Thymus (tissue), 14 donors: ENCODE measurements around the gene HPF1. TPM values are rescaled to one million over a fixed set of nuclear protein-coding genes. Genes with fewer than 3 reads are reported as not detected.
"Not testable (repeated sequence)": the region's sequence is repeated elsewhere in the genome, so short reads cannot be mapped to it uniquely, and the experiment has no call there.

Experiments
- DNase-seq, 9 donors: peaks; one replicate each; pipeline ENCODE4 v3.0.0-alpha.2; 2013; ENCODE audit warnings: low spot score in 9 of 9, low read depth in 6 of 9, missing footprints in 1 of 9
- H3K27ac ChIP-seq, 2 donors: one replicate each; pipeline ENCODE4 v1.5.1; 2013; ENCODE audit warnings: control low read depth in 1 of 2, low read depth in 1 of 2, low read length in 1 of 2, mild to moderate bottlenecking in 1 of 2, moderate library complexity in 1 of 2
- H3K27me3 ChIP-seq, 2 donors: one replicate each; pipeline ENCODE4 v1.5.1; 2013; ENCODE audit warnings: low read length in 1 of 2; ENCODE audit not compliant: control insufficient read depth in 2 of 2, insufficient read depth in 1 of 2
- H3K36me3 ChIP-seq, 2 donors: one replicate each; pipeline ENCODE4 v1.5.1; 2013; ENCODE audit warnings: low read length in 1 of 2, mild to moderate bottlenecking in 1 of 2, moderate library complexity in 1 of 2; ENCODE audit not compliant: control insufficient read depth in 2 of 2, insufficient read depth in 2 of 2
- H3K4me1 ChIP-seq, 2 donors: one replicate each; pipeline ENCODE4 v1.5.1; 2013; ENCODE audit warnings: low read length in 2 of 2; ENCODE audit not compliant: control insufficient read depth in 2 of 2, insufficient read depth in 2 of 2
- H3K4me3 ChIP-seq, 2 donors: one replicate each; pipeline ENCODE4 v1.5.1; 2013; ENCODE audit warnings: low read length in 2 of 2, control low read depth in 1 of 2, mild to moderate bottlenecking in 1 of 2
- H3K9me3 ChIP-seq, 2 donors: one replicate each; pipeline ENCODE4 v1.5.1; 2013; ENCODE audit warnings: low read length in 1 of 2, mild to moderate bottlenecking in 1 of 2; ENCODE audit not compliant: control insufficient read depth in 2 of 2, insufficient read depth in 1 of 2
- WGBS: extraction: QIAGEN DNeasy Blood & Tissue Kit; methylation state at CpG from one replicate; pipeline ENCODE4 v1.1.7; 2013; 5-methylcytosine and 5-hydroxymethylcytosine counted together
- long read RNA-seq, 10 donors: transcript quantifications; one replicate each; lab custom pipeline, GENCODE V29; 2026
- polyA plus RNA-seq: library from polyadenylated mRNA; stranded (reverse); fragments of 200-250 nt; gene quantifications from one replicate; pipeline ENCODE4 v1.2.3, GENCODE V29; 2013
- total RNA-seq: library from RNA; stranded (reverse); fragments of 120-200 nt; gene quantifications from one replicate; pipeline ENCODE4 v1.2.4, GENCODE V29; 2013
- donor health status: healthy.

The HPF1 gene
- total RNA-seq (37.7 TPM), polyA plus RNA-seq (29.1 TPM)
- long read RNA-seq, donor 1, partial matches to known transcripts, result 0 of 3 reads
- long read RNA-seq, donor 1, other reads (novel, unspliced or antisense), result 0 of 3 reads
- long read RNA-seq, donor 2, result 0 reads
- long read RNA-seq, donor 3, transcript HPF1-201 (8 exons, 1,230 nt), result major isoform, 37 of 102 reads
- long read RNA-seq, donor 3, transcript HPF1-203 (2 exons, 548 nt), result minor isoform, 6 of 102 reads
- long read RNA-seq, donor 3, transcript HPF1-202 (3 exons, 489 nt), result minor isoform, 8 of 102 reads
- long read RNA-seq, donor 3, partial matches to known transcripts, result 51 of 102 reads
- long read RNA-seq, donor 3, other reads (novel, unspliced or antisense), result 0 of 102 reads
- long read RNA-seq, donor 4, transcript HPF1-201 (8 exons, 1,230 nt), result major isoform, 5 of 8 reads
- long read RNA-seq, donor 4, partial matches to known transcripts, result 0 of 8 reads
- long read RNA-seq, donor 4, other reads (novel, unspliced or antisense), result 0 of 8 reads
- long read RNA-seq, donor 5, transcript HPF1-202 (3 exons, 489 nt), result minor isoform, 6 of 99 reads
- long read RNA-seq, donor 5, transcript HPF1-201 (8 exons, 1,230 nt), result major isoform, 27 of 99 reads
- long read RNA-seq, donor 5, partial matches to known transcripts, result 62 of 99 reads
- long read RNA-seq, donor 5, other reads (novel, unspliced or antisense), result 0 of 99 reads
- long read RNA-seq, donor 6, transcript HPF1-201 (8 exons, 1,230 nt), result major isoform, 28 of 37 reads
- long read RNA-seq, donor 6, partial matches to known transcripts, result 5 of 37 reads
- long read RNA-seq, donor 6, other reads (novel, unspliced or antisense), result 0 of 37 reads
- long read RNA-seq, donor 7, transcript HPF1-201 (8 exons, 1,230 nt), result major isoform, 30 of 46 reads
- long read RNA-seq, donor 7, partial matches to known transcripts, result 11 of 46 reads
- long read RNA-seq, donor 7, other reads (novel, unspliced or antisense), result 0 of 46 reads
- long read RNA-seq, donor 8, transcript HPF1-201 (8 exons, 1,230 nt), result major isoform, 12 of 16 reads
- long read RNA-seq, donor 8, partial matches to known transcripts, result 0 of 16 reads
- long read RNA-seq, donor 8, other reads (novel, unspliced or antisense), result 0 of 16 reads
- long read RNA-seq, donor 9, transcript HPF1-201 (8 exons, 1,230 nt), result major isoform, 12 of 26 reads
- long read RNA-seq, donor 9, partial matches to known transcripts, result 8 of 26 reads
- long read RNA-seq, donor 9, other reads (novel, unspliced or antisense), result 0 of 26 reads
- long read RNA-seq, donor 10, transcript HPF1-201 (8 exons, 1,230 nt), result major isoform, 17 of 58 reads
- long read RNA-seq, donor 10, transcript HPF1-202 (3 exons, 489 nt), result minor isoform, 7 of 58 reads
- long read RNA-seq, donor 10, partial matches to known transcripts, result 33 of 58 reads
- long read RNA-seq, donor 10, other reads (novel, unspliced or antisense), result 0 of 58 reads

DNA sequence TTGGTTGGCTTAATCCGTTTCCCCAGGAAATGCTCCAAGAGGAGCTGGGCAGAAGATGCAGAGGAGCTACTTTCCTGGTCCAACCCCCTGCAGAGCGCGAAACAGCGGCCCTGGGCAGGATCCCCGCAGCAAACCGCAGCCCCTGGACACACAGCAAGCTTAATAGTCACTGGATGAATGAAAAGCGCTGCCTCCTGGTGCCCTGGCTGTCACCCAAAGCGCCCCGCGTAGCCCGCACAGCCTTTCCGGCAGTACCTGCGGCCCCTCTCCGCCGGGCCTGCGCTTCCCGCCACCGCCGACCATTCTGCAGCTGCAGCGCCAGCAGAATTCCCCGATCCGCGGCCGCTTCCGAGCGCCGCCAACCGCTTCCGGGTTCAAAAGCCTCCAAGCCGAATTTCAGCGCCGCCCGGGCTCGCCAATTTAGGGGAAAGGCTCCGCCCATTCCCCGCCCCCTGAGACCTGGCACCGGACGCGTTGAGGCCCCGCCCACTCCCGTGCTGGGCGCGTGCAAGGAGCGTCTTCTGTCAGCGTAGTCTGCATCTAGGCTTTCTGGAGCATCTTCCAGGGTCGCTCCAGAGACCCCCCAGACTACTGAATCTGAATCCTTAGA lies at the start of gene HPF1:
TSS of gene HPF1 (minus strand) at position 370 of the 610 bp plus-strand sequence. CDS start at position 303, 67 bp downstream.
- Histone ChIP-seq H3K36me3 (peaks cover 0 to 7% of the 10 kb centered on the region in 2 donors), H3K27ac (peak within 1 kb of the TSS in 1 of 2 donors; percentile 75), H3K9me3 (no peaks in the 10 kb centered on the region), H3K4me3 (peak within 1 kb of the TSS; percentile 65 to 98), H3K4me1 (peaks cover 10 to 18% of the 10 kb centered on the region in 2 donors), H3K27me3 (no peaks in the 10 kb centered on the region)
- under 1% methylated on average over 46 of the region's 46 CpGs for WGBS
- DNase-seq, result peak; percentile 79 to 97 (median 94)

DNA sequence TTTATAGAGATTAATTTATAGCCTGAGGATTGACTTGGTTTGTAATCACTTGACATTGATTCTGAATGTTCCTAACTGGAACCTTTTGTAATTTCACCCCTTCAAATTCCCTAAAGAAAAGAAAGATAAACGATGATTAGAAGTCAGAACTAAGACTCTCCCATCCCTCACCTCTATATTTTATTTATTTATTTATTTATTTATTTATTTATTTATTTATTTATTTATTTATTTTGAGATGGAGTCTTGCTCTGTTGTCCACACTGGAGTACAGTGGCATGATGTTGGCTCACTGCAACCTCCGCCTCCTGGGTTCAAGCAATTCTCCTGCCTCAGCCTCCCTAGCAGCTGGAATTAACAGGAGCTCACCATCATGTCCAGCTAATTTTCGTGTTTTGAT lies 49.0 kb upstream of the HPF1 start:
- WGBS, result 97% methylated on average over 3 of the region's 3 CpGs
- H3K4me1 ChIP-seq, H3K4me3 ChIP-seq, H3K9me3 ChIP-seq, H3K36me3 ChIP-seq, H3K27me3 ChIP-seq, H3K27ac ChIP-seq, DNase-seq: not testable (repeated sequence)

DNA sequence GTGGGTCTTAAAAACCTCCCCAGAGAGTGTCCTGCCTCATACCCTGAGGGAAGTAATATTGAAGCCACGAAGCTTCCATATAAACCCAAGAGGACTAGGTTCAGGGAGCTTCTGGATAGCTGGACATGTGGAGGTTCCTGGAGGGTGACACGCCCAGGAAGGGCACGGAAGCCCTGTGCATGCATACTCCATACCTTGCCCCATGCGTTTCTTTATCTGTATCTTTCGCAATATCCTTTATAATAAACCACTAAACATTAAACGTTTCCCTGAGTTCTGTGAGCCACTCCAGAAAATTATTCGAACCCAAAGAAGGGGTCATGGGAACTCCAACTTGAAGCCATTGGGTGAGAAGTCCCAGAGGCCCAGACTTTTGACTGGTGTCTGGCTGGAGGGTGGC lies 45.7 kb upstream of the HPF1 start:
- H3K4me3 ChIP-seq, result no peak overlapping the region
- WGBS, result 70% methylated on average over 7 of the region's 7 CpGs
- H3K27ac ChIP-seq, result no peak overlapping the region
- H3K36me3 ChIP-seq, result no peaks in the 10 kb centered on the region
- H3K9me3 ChIP-seq, result no peaks in the 10 kb centered on the region
- no peak for DNase-seq
- H3K4me1 ChIP-seq, result no peaks in the 10 kb centered on the region
- H3K27me3 ChIP-seq, result no peaks in the 10 kb centered on the region

DNA sequence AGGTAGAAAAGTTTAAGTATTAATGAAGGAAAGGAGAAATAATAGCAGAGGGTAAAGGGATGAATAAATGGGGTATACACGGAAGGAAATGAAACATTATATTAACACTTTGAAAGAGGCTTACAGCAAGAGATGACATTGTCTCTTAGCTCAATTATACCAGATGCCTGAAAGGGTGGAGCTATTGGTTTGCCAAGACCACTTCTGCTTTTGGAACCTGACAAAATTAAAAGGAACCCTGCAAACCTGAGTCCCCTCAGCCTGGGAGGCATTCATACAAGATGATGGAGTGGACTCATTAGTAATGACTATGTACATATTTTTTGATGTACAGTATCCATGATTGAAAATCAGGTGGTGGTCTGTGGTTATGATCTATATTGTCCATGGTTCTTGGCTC lies 45.1 kb upstream of the HPF1 start:
- Histone ChIP-seq H3K27ac (no peak overlapping the region), H3K9me3 (no peaks in the 10 kb centered on the region), H3K27me3 (no peaks in the 10 kb centered on the region), H3K36me3 (no peaks in the 10 kb centered on the region), H3K4me3 (no peak overlapping the region), H3K4me1 (no peaks in the 10 kb centered on the region)
- WGBS, result 17% methylated on average over 1 of the region's 1 CpG
- DNase-seq, result no peak

DNA sequence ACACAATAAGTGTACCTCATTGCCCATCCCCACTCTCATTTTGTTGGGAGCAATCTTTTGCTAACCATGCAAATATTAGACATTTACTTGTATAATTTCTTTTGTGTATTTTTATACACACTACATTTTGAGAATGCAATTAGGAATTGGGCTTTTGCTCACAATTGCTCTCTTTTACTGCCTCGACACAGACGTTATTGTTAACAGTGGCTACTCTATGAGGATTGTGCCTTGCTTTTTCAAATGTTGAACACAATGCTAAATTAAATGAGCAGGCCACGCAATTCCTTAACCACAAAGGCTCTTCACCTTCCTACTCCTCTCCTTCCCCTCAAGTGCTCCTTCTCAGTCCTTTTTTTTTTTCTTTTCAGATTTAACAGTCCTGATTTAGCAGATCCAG lies 42.8 kb upstream of the HPF1 start:
- 98% methylated on average over 3 of the region's 3 CpGs for WGBS
- Histone ChIP-seq H3K9me3 (no peaks in the 10 kb centered on the region), H3K4me3 (no peak overlapping the region), H3K27ac (no peak overlapping the region), H3K36me3 (no peaks in the 10 kb centered on the region), H3K4me1 (no peaks in the 10 kb centered on the region), H3K27me3 (no peaks in the 10 kb centered on the region)
- DNase-seq, result no peak

DNA sequence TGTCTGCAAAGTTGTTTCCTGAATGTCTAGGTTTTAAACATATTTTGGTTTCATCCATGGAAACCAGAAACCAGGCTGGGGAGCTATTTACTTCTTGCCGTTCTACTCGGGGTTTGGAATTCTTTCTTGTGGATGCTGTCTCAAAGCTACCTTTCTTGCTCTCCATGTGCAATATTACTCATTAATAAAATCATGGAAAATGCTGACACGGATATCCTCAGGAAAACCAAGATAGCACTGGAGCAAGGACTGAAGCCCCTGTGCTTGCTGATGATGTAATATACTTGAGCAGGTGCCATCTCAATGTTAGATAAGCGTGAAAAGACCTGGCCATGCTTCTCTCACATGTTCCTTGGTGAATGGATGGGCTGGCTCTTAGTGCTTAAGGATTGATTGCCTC lies 41.5 kb upstream of the HPF1 start:
- Histone ChIP-seq H3K27ac (no peak overlapping the region), H3K9me3 (no peaks in the 10 kb centered on the region), H3K4me3 (no peak overlapping the region), H3K27me3 (no peaks in the 10 kb centered on the region), H3K4me1 (no peaks in the 10 kb centered on the region), H3K36me3 (no peaks in the 10 kb centered on the region)
- no peak for DNase-seq
- 91% methylated on average over 4 of the region's 4 CpGs for WGBS

DNA sequence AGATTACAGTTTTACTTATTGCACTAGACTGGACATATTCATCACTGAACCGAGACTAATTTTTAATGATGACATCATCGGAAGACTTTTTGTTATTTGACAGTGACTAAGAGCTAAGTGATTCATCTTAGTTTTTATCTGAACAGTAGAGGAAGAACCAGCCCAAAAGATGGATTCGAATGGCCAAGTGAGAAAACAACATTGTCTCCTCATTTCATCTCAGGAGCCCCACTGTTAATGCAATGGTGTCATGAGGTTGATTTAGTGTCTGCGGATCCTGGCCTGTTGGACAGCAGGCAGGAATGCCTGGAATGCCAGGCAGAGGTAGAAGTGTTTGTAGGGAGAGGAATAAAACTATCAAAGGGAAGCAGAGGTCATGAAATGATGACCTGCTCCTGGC lies 37.8 kb upstream of the HPF1 start:
- no peaks in the 10 kb centered on the region for H3K9me3 ChIP-seq
- peaks cover 8 to 16% of the 10 kb centered on the region in 2 donors for H3K27me3 ChIP-seq
- DNase-seq, result no peak
- no peaks in the 10 kb centered on the region for H3K36me3 ChIP-seq
- 71% methylated on average over 4 of the region's 4 CpGs for WGBS
- H3K4me1 ChIP-seq, result no peaks in the 10 kb centered on the region
- no peak overlapping the region for H3K4me3 ChIP-seq
- no peak overlapping the region for H3K27ac ChIP-seq

DNA sequence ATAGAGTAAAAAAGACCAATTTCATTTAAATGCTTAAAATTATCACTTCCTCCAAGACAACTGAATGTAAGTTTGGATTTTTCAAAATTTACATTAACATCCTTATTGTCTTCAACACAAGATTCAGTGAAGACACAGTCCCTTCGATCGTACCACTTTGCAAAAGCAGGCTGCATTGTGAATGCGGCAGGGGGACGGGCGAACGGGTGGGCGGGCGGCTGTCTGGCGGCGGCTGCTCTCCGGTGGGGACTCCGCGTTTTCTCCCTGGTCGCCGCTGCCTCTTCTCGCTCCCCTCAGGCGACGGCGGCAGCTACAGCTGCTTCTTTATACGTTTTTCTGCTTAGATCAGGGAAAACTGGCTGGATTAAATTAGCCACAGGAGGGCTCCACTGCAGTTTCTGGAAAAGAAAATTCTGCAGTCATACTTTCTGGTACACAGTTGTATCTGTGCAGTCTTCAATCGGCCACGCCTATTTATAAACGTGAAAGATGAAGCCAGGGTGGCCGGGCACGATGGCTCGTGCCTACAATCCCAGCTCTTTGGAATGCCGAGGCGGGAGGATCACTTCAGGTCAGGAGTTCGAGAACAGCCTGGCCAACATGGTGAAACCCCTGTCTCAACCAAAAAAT lies 33.9 kb upstream of the HPF1 start:
- no peak overlapping the region for H3K27ac ChIP-seq
- H3K27me3 ChIP-seq, result peaks cover 17 to 25% of the 10 kb centered on the region in 2 donors
- WGBS, result 9% methylated on average over 29 of the region's 29 CpGs
- H3K4me3 ChIP-seq, result no peak overlapping the region
- H3K36me3 ChIP-seq, result no peaks in the 10 kb centered on the region
- peak in 4 of 9 donors; percentile 7 to 42 (median 12) for DNase-seq
- H3K4me1 ChIP-seq, result no peaks in the 10 kb centered on the region
- H3K9me3 ChIP-seq, result no peaks in the 10 kb centered on the region
